DND-41 (cell line): Measurements from ENCODE around the gene MIA2.

Source experiments
- CTCF ChIP-seq: IDR thresholded peaks from 2 replicates; pipeline ENCODE4 v1.5.1; 2012; ENCODE audit warnings: borderline replicate concordance, low read length, moderate library complexity, mild to moderate bottlenecking; ENCODE audit not compliant: poor library complexity, severe bottlenecking; ENCODE audit errors: extremely low read depth
- EZH2 ChIP-seq: IDR thresholded peaks from 3 replicates; pipeline ENCODE4 v1.6.1; 2012; ENCODE audit warnings: borderline replicate concordance, low read depth, mild to moderate bottlenecking, moderate library complexity, low read length, inconsistent platforms; ENCODE audit not compliant: severe bottlenecking

- TF ChIP-seq CTCF (no peak), EZH2 (no peak)
Measured at GRCh38 chr14:39265033-39265432, 31.3 kb downstream of the MIA2 start.
